Activated CD8-positive, alpha-beta memory T cell treated with anti-CD3 and anti-CD28 coated beads, Interleukin-2, amount 50 U/mL, for 48 hours (primary cell): Measurements from ENCODE around the gene CHN1.

Experiments used
- DNase-seq: peaks from one replicate; pipeline ENCODE4 v3.0.0-alpha.2; 2020

Gene CHN1

GRCh38 chr2:175009917-175010621 is 4.9 kb upstream of the CHN1 start:
- no peak for DNase-seq

GRCh38 chr2:175008801-175009495 is 3.8 kb upstream of the CHN1 start:
- DNase-seq, result no peak

GRCh38 chr2:175008009-175008408 is 2.8 kb upstream of the CHN1 start:
- DNase-seq, result no peak

GRCh38 chr2:175007510-175007909 is 2.3 kb upstream of the CHN1 start:
- no peak for DNase-seq

- DNase-seq, result no peak
Measured at GRCh38 chr2:175006281-175006680, 1.1 kb upstream of the CHN1 start.

- DNase-seq, result no peak
Measured at GRCh38 chr2:175005733-175006264, 618 bp upstream of the CHN1 start.

GRCh38 chr2:175004730-175004979 is 526 bp downstream of the CHN1 start:
- DNase-seq, result no peak

GRCh38 chr2:175003875-175004729 is 1.1 kb downstream of the CHN1 start:
- no peak for DNase-seq

GRCh38 chr2:175002547-175003274 is 2.5 kb downstream of the CHN1 start:
- no peak for DNase-seq

GRCh38 chr2:175001566-175001965 is 3.6 kb downstream of the CHN1 start:
- no peak for DNase-seq

- DNase-seq, result no peak
Measured at GRCh38 chr2:174997110-174997509, 8.1 kb downstream of the CHN1 start.

GRCh38 chr2:174996622-174997021 is 8.6 kb downstream of the CHN1 start:
- no peak for DNase-seq

GRCh38 chr2:174994381-174994780 is 10.8 kb downstream of the CHN1 start:
- DNase-seq, result no peak

GRCh38 chr2:174992886-174993285 is 12.3 kb downstream of the CHN1 start:
- no peak for DNase-seq

- no peak for DNase-seq
Measured at GRCh38 chr2:174985614-174986013, 19.6 kb downstream of the CHN1 start.

- no peak for DNase-seq
Measured at GRCh38 chr2:174984561-174984960, 20.6 kb downstream of the CHN1 start.

- DNase-seq, result no peak
Measured at GRCh38 chr2:174981331-174981730, 23.9 kb downstream of the CHN1 start.

GRCh38 chr2:174979996-174980395 is 25.2 kb downstream of the CHN1 start:
- no peak for DNase-seq

- no peak for DNase-seq
Measured at GRCh38 chr2:174977364-174977763, 27.8 kb downstream of the CHN1 start.

GRCh38 chr2:174974131-174974530 is 31.1 kb downstream of the CHN1 start:
- no peak for DNase-seq

- no peak for DNase-seq
Measured at GRCh38 chr2:174972924-174973323, 32.3 kb downstream of the CHN1 start.

- DNase-seq, result no peak
Measured at GRCh38 chr2:174971868-174972781, 33.1 kb downstream of the CHN1 start.
